Measurements from ENCODE around the gene CTSA.

DNA sequence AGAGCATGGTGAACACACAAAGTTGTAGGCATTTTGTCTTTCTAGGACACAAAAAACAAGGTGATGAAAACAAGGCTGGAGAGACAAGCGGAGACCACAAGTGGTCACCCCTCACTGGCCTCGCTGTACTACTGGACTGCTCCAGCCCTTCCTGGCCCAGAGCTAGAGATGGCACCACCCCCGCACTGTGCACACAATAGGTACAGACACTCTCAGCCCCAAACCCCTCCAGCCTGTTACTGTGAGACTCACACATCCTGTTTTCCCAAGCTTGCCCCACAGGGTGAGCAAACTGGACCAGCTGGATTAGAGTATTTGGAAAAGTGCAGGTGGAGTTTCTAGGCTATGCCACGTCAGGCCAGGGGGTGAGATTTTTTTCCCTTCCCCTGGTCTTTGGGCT is 18.5 kb upstream of the CTSA start:
- TF ChIP-seq EZH2phosphoT487 (IDR thresholded peaks at IDR 0.05; ENCODE audit: low read depth): no peak
- TF ChIP-seq, protein P1, sequence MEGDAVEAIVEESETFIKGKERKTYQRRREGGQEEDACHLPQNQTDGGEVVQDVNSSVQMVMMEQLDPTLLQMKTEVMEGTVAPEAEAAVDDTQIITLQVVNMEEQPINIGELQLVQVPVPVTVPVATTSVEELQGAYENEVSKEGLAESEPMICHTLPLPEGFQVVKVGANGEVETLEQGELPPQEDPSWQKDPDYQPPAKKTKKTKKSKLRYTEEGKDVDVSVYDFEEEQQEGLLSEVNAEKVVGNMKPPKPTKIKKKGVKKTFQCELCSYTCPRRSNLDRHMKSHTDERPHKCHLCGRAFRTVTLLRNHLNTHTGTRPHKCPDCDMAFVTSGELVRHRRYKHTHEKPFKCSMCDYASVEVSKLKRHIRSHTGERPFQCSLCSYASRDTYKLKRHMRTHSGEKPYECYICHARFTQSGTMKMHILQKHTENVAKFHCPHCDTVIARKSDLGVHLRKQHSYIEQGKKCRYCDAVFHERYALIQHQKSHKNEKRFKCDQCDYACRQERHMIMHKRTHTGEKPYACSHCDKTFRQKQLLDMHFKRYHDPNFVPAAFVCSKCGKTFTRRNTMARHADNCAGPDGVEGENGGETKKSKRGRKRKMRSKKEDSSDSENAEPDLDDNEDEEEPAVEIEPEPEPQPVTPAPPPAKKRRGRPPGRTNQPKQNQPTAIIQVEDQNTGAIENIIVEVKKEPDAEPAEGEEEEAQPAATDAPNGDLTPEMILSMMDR (IDR thresholded peaks at IDR 0.05; ENCODE audit: low read depth, low read length): no peak

All from OCI-LY3 (cell line).